Activated T-helper 1 cell treated with anti-CD3 and anti-CD28 coated beads, Interleukin-2, amount 50 U/mL, for 16 hours (primary cell): ENCODE results near the gene MCAT.

Experiments used
- DNase-seq, 2 donors: peaks; one replicate each; pipeline ENCODE4 v3.0.0-alpha.2; 2020; ENCODE audit warnings: low read depth in 1 of 2, low spot score in 1 of 2

MCAT gene, protein sequence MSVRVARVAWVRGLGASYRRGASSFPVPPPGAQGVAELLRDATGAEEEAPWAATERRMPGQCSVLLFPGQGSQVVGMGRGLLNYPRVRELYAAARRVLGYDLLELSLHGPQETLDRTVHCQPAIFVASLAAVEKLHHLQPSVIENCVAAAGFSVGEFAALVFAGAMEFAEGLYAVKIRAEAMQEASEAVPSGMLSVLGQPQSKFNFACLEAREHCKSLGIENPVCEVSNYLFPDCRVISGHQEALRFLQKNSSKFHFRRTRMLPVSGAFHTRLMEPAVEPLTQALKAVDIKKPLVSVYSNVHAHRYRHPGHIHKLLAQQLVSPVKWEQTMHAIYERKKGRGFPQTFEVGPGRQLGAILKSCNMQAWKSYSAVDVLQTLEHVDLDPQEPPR

DNA sequence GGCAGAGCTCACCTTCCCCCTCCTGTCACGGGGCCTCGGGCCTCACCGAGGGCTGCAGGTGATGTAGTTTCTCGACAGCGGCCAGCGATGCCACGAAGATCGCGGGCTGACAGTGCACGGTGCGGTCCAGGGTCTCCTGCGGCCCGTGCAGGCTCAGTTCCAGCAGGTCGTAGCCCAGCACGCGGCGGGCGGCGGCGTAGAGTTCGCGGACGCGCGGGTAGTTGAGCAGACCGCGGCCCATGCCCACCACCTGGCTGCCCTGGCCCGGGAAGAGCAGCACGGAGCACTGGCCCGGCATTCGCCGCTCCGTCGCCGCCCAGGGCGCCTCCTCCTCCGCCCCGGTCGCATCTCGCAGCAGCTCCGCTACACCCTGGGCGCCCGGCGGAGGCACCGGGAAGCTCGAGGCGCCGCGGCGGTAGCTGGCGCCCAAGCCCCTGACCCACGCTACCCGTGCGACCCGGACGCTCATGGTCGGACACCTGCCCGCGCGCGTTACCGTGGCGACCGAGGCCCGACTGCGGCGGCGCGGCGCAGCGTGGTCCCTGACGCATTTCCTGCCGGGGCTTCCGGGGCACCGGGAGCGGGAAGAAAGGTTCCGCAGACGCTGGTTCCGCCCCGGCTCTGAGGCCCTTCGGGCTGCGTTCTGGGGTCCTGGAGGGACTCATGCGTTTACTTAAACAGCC is at the start of gene MCAT:
Gene MCAT, minus strand, starts transcription at position 519 of the 683 bp plus-strand sequence. Its CDS starts 50 bp downstream, at position 469.
- DNase-seq, result peak; percentile 60 to 71

DNA sequence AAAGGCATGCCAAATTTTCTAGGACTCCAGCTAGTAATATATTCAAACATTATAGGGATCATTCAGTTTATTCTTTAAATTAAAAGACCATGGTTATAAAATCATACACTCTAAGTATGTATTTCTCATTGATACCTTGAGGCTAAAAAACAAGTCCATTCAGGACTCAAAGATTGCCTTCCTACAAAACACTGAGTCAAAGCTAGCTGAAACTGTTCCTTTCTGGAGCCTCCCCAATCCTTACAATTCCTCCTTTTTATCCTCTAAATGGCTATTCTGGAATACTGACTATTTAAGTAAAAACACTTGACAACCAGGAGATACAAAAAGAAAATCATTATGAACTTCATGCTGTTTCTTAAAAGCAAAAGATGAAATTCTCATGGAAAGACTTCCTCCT is 48.6 kb upstream of the MCAT start:
- no peak for DNase-seq

DNA sequence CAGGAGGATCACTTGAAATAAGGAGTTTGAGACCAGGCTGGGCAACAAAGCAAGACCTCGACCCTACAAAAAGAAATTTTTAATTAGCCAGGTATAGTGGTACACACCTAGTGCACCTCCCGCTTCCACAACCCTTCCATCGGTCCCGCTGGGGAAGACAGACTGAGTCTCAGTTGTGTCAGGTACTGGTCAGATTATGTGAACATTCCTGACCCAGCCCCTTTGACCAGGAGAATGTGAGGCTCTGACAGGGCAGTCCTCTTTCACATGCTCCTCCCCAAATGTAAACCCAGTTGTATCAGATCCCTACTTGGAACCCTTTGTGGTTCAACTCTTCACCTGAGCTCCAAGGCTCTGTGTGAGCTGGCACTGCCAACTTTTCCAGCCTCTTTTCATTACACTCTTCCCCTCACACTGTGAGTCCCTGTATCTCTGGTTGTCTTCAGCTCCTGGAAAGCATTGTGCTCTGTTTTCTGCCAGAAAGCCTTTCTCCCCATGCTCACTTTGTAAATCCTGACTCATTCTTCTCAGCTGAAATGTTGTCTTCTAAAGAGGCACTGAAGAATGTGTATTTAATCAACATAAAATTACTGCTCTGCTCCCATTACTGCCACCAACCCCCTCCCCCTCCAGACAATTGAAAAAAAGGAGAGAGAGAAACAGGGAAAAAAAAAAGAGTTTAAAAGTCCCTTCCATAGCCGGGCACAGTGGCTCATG is 45.8 kb upstream of the MCAT start:
- no peak for DNase-seq

DNA sequence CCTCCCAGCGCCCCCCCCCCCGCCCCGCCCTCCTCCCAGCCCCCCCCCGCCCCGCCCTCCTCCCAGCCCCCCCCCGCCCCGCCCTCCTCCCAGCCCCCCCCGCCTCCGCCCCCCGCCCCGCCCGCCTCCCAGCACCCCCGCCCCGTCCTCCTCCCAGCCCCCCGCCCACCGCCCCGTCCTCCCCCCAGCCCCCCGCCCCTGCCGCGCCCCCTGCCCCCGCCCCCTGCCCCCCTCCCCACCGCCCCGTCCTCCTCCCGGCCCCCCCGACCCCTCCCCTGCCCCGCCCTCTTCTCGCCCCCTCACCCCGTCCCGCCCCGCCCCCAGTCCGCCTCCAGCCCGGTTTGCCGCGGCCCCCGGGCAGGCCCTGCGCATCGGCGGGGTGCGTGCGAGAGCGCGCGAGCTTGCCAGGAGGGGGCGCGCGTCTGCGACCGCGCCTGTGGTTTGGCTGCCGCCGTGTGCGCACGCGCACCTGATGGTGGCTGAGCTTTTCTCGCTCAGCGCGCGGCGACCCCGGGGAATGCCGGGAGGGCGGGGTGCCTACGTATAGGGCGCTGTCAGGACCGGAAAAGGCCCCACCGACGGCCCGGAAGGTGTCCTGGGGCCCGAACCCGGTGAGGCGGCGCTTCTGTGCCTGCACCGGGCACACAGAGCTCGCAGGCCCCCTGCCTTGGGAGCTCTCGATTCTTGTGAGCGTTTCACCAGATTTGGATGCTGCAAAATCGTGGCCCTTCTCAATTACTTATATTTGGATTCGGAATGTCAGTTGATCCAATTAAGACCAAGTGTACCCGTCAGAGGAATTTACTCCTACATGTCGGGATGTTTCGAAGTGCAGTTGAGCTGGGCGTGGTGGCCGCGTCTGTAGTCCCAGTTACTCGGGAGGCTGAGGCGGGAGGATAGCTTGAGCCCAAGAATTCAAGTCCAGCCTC is 44.2 kb upstream of the MCAT start:
- DNase-seq, result peak; percentile 91 to 97

DNA sequence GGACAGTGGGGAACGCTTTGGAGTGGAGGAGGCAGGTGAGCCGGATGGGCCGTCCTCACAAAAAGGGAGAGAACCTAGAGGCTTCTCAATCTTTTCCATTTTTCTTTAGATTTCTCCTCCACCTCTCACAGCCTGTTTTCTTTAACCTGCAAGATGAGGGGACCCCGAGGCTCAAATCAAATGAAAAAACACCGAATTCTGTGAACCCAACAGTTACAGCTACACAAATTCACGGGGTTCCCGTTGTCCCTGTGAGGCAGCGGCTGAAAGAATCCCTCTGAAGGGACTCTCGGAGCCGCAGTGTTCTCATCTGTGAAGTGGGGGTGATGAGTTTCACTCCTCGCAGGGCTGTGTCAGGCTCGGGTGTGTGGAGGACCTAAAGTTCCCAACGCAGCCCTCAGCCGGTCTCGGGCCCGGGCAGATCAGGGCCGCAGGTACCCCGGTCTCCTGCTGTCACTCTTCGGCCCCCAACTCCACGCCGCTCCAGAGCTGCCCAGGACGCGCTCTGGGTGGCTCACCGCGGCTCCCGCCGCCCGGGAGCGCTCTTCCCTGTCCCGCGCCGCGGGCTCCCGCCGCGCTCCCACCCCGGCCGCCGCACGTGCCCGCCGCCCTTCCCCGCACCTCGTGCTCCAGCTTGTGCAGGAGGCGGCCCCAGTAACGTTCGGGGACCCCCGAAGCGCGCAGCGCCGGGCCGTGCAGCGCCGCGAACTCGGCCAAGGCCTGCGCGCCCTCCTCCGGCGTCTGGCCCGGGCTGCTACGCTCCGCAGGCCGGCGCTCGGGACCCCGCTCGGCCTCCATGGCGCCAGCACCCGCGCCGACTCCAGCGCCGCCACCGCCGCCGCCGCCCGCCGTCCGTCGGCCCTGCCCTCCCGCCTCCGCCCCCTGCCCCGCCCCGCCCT is 43.3 kb upstream of the MCAT start, which contains the start of gene TTLL12:
Gene TTLL12, minus strand, starts transcription at position 863 of the 899 bp plus-strand sequence. Its CDS starts 65 bp downstream, at position 798.
- peak in 1 of 2 donors; percentile 55 for DNase-seq

DNA sequence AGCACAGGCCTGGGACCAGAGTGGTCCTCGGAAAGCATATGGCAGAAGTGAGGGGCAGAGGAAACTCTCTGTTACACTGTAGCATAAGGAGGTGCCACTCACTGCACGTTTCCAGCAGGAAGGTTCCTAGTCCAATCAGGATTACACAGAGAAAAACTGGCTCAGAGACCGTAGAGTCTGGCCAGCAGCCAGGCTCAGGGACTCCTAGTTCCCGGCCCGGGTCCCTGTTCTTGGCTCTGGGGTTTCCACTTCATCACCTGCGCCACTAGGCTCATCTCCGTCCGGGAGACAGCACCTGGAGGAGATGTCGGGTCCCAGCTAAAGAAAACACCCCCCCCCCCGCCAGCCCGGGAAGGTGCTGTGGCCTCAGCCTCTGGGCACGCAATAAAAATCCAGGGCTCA is 42.7 kb upstream of the MCAT start:
- no peak for DNase-seq

DNA sequence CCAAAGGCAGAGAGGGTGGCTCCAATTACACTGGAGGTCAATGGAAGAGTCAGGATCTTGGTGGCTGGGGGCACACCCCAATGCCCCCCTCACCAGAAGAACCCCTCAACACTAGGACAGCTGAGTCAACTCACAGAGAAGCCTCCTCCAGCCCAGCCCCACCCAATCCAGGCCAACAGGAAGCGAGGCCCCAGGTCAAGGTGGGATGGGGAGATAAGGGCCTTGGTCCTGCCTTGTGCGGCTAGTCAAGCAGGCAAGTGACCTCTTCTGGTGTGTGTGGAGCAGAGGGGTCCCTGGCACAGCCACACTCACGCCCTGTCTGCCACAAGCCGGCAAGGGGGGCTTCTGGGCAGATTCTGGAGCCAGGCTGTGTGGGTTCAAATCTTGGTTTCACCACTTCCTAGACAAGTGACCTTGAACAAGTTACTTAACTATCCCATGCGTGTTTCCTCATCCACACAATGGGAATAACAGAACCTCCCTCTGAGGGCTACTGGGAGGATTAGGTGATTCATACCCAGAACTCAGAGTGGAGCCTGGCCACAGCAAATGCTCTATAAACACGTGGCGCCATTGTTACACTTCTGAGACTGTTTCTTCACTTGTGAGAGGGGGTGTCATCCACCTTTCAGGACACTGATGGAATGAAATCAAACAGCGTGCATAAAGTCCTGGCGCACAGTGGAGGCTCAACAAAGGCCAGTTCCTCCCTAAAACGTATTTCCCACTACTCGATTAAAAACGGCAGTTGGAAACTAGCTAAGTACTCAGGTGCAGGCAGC is 40.5 kb upstream of the MCAT start:
- DNase-seq, result no peak

DNA sequence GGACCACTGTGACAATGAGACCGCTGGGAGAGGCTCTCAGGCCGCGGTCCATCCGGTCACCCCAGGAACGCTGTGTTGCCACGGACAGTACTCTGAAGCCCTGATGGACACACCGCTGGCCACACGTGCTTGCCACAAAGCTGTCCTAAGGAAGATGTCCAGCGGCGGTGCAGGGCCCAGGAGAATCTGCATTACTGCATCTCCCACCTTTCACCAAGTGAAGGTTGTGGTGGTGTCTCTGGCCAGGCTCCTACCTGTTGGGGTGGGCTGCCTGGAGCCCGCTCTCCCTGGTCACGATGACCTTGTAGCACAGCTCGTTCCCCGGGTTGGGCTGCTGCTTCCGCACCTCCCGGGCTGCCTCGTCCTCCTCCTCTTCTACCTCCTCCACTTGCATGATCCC is 39.5 kb upstream of the MCAT start:
- DNase-seq, result no peak

DNA sequence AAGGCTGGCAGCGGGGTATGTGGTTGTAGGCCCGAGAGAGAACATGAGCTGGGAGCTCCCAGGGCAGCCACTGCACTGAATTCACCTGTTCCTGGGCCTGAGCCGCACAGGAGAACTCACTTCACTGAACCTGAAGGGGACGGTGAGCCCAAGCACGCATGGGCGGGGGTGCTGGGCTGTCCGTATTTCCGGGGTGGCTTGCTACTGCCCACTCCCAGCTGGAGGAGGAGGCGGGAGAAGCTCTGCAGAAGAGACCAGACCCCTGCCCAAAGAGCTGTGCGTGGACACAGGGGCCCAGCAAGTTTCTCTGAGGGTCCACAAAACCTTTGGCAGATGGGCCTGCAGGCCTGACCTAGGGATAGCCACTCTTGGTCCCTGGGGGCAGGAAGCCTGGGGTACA is 38.9 kb upstream of the MCAT start:
- DNase-seq, result no peak

DNA sequence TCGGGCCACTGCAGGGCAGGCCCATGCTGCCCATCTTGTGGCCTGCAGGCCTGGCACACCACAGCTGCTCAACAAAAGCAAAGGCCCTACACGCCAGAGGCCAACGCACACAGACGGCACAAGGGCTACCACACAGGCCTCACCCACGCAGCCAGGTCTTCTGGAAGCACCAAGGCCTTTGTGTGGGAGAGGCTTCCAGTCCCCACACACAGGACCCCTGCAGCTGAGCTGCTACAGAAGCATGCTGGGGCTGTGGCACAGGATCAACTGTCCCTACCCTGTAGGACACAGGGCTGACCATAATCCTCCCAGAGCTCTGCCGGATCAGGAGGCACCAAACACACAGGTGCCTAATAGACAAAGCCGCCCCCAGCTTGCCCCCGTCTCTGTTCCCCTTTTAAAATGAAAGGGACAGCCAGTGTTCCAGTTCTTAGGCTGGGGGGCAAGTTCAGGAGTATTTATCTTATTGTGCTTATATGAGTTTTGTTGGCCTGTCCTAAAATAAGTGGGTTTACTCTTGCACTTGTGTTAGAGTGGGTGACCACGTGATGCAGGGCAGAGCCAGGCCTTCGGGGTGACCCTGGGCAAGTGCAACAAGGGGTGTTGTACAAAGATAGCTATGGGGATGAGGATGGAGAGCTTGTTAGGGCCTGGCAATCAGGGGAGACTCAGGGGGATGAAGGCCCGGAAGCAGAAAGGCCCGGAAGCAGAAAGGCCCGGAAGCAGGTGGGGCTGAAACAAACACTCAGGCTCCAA is 38.3 kb upstream of the MCAT start:
- no peak for DNase-seq

DNA sequence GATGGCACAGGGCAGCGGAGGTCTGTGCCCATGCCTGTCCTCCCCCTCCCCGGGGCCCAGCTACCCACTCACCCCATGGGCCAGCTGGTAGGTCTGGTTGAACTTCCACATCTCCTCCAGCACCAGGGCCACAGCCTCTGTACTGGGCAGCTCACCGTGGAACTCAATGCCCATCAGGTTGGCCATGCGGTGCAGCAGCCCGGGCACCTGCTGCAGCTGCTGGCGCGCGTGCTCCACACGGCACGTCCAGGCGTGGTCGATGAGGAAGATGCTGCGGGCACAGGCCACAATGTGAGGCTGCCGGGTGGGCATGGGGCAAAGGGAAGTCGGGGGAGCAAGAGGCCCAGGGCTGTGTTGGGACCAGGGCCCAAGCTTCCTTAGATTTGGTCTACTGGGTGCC is 37.5 kb upstream of the MCAT start:
- no peak for DNase-seq

DNA sequence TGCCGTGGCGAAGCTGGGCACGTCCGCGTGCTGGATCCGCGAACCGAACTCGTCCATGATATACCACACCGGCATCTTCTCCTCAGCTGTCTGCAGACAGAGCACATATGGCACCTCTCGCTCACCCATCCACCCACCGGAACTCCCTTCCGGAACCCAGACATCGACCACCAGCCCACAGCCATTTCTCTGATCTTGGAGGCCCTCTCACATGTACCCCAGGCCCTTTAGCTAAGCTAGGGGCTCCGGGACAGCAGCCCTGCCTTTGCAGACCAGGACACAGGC is 36.7 kb upstream of the MCAT start:
- DNase-seq, result no peak

DNA sequence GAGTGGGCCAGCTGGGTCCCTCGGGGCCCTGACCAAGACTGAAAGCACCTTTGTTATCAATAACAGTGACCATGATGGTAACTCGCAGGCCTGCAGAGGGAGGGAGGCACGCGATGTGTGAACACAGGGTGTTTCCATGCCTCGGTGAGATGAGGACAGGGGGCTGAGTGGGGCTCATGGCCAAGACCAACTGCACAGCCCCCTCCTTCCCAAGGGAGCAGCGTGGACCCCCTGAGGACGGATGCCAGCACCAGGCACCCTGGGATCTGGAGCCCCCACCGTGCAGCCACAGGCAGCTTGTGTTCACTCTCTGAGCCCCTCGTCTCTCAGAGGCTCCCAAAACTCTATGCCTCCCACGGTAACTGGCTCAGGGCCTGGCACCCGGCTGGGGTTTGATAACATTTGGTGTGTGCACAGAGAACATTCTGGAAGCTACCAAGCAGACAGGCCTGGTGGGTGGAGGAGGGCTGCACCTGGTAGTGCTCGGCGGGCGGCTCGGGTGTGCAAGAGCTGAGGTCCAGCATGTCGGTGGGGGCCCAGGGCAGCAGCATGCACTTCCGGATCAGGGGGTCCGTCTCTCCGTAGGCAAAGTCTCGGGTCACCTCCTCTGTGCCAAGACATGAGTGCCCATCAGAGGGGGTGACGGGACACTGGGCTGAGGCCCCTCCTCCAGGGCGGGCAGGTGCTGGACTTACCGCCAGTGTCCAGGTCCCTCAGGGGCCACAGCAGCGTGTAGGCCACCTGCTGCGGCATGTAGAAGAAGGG is 36.1 kb upstream of the MCAT start:
- DNase-seq, result no peak

DNA sequence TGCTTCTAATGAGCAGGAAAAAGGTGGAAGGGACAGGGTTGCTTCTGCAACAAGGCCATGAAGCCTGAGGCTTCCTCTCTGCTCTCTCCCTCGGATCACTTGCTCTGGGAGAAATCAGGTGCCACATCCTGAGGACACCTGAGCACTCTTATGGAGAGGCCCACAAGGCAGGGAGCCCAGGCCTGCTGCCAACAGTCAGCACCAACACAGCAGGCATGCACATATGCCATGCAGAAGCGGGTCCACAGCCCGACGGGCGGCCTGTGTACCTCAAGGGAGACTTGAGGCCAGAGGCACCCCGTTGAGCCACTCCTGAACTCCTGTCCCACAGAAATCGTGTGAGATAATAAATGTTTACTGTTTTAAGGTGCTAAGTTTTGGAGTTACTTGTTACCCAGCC is 34.3 kb upstream of the MCAT start:
- DNase-seq, result no peak

DNA sequence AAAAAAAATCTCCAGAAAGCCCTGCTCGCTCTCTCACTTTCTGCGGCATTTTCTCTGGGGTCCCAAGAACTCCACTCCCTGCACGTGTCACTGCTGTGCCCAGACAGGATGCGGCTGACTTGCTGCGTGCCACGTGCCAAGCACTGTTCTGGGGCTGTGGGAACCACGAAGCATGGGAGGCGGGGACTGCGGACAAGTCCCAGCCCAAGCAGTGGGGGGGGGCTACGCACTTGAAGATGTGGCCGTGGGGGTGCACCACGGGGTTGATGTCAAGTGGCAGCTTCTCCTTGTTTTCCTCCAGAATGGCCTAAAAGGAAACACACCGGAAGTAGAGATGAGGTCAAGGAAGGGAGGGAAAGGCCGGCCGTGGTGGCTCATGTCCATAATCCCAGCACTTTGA is 32.9 kb upstream of the MCAT start:
- DNase-seq, result no peak

DNA sequence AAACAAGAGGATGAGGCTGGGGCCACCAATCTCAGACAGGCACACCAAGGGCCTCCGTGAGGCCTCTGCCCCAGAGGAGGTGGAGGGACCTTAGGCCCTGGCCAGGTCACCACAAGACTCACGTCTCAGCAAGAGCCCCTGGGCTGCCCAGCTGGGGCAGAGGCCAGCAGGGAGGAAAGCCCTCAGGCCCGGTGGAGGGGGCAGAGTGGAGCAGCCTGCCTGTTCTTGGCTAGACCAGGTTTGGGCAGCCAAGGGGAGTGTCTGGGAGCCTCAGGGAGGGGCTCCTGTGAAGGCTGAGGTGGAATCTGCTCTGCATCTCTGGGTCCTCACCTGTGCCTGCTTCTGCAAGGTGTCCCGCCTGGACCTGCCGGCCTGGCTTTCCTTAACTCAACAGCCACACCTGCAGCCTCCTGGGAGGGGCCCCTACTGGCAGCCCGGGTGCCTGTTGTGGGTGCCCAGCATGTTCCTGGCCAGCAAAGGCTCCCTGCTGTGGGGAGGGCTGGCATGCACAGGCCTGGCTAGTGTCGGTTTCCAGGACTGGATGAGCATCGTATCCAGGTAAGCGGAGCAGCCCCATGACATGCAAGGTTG is 31.8 kb upstream of the MCAT start:
- no peak for DNase-seq

DNA sequence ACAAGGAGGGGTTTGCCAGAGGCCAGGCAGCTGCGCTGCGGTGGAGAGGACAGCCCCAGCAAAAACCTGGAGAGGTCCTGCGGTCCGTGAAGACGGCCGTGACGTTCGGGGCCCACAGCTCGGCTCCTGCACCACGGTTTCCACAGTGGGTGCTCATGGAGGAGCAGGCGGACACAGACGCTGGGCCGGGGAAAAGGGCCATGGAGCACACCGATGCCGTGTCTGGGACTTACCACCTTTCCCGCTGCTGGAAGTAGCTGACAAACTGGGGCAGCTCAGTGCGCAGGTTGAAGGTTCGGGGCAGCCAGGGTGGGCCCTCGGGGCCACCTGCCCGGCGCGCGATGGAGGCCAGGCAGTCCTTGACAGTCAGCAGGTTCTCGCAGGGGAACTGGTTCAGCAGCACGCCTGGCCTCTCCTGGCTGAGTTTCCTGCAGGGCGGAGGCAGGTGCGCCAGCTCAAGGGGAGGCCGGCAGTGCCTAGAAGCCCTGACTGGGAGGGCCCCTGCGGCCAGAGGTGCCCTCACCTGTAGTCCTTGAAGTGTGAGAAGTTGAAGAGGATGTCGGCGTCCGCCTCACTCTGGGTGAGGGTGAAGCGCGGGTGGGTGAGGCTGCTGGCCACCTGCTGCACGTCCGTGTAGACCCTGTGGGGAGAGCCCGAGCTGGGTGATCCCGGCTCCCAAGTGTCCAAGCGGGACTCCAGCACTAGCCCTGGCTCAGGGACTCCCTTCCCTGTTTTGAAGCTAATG is 30.9 kb upstream of the MCAT start:
- DNase-seq, result no peak
